RPMI8226 (cell line): Measurements from ENCODE around the gene CXXC5.
A peak's percentile ranks its signal among the peaks of the same experiment; 100 is the strongest.
"Not testable (repeated sequence)": the region's sequence is repeated elsewhere in the genome, so short reads cannot be mapped to it uniquely, and the experiment has no call there.

Experiments
- DNase-seq: peaks from one replicate; pipeline ENCODE4 v3.0.0-alpha.2; 2015

The CXXC5 gene

GRCh38 chr5:139696894-139697658 is 48.9 kb downstream of the CXXC5 start:
- DNase-seq = no peak

- DNase-seq = peak; percentile 52
These were observed 50.5 kb downstream of the CXXC5 start for GRCh38 chr5:139698490-139699146.

GRCh38 chr5:139699351-139699750 is 51.2 kb downstream of the CXXC5 start:
- DNase-seq = no peak

- DNase-seq = no peak
These were observed 52.5 kb downstream of the CXXC5 start for GRCh38 chr5:139700711-139701055.

- DNase-seq = no peak
These were observed 53.0 kb downstream of the CXXC5 start for GRCh38 chr5:139701056-139701741.

- DNase-seq = no peak
These were observed 54.4 kb downstream of the CXXC5 start for GRCh38 chr5:139702548-139702947.

GRCh38 chr5:139704748-139705147 is 56.6 kb downstream of the CXXC5 start:
- no peak for DNase-seq

GRCh38 chr5:139705191-139705590 is 57.0 kb downstream of the CXXC5 start:
- no peak for DNase-seq

GRCh38 chr5:139705655-139706587 is 57.8 kb downstream of the CXXC5 start:
- no peak for DNase-seq

- DNase-seq = no peak
These were observed 59.4 kb downstream of the CXXC5 start for GRCh38 chr5:139707445-139708003.

- no peak for DNase-seq
These were observed 60.3 kb downstream of the CXXC5 start for GRCh38 chr5:139708434-139708861.

- no peak for DNase-seq
These were observed 60.9 kb downstream of the CXXC5 start for GRCh38 chr5:139708877-139709581.

- DNase-seq = no peak
These were observed 61.6 kb downstream of the CXXC5 start for GRCh38 chr5:139709582-139710318.

GRCh38 chr5:139710319-139711066 is 62.3 kb downstream of the CXXC5 start:
- peak; percentile 79 for DNase-seq

GRCh38 chr5:139711067-139711905 is 63.1 kb downstream of the CXXC5 start:
- DNase-seq = peak; percentile 78

- peak; percentile 55 for DNase-seq
These were observed 63.7 kb downstream of the CXXC5 start for GRCh38 chr5:139711906-139712224.

GRCh38 chr5:139712412-139712811 is 64.3 kb downstream of the CXXC5 start:
- no peak for DNase-seq

GRCh38 chr5:139713898-139714297 is 65.7 kb downstream of the CXXC5 start:
- not testable (repeated sequence) for DNase-seq

- no peak for DNase-seq
These were observed 69.1 kb downstream of the CXXC5 start for GRCh38 chr5:139717221-139717620.
